CD4-positive, alpha-beta T cell (primary cell): ENCODE measurements around the gene SSH3. TPM values are rescaled to one million over a fixed set of nuclear protein-coding genes. Genes with fewer than 3 reads are reported as not detected.
A peak's percentile ranks its signal among the peaks of the same experiment; 100 is the strongest.

Experiments used
- ATAC-seq: fragments of 200-7000 bp; cut with Tn5 transposase; one replicate; pipeline ENCODE4 v1.10.0; 2022; ENCODE audit warnings: mild to moderate bottlenecking; ENCODE audit not compliant: poor library complexity
- CTCF ChIA-PET: fragments of 350-600 bp; sonication (Branson Sonifier 250); formaldehyde crosslinking; loops from one replicate; lab custom pipeline; 2021; ENCODE audit warnings: antibody characterized with exemption, inconsistent platforms; lab: Charles Lee
- POLR2A ChIA-PET: fragments of 350-600 bp; sonication (Branson Sonifier 250); formaldehyde crosslinking; loops from one replicate; lab custom pipeline; 2021; ENCODE audit warnings: antibody characterized with exemption, inconsistent platforms; lab: Charles Lee
- DNase-seq, 14 experiments: peaks; one replicate each; pipeline ENCODE4 v3.0.0-alpha.2; 2013 to 2020; ENCODE audit warnings: mixed read lengths in 2 of 14
- H3K27ac ChIP-seq, 2 donors: one replicate each; pipeline versions ENCODE4 v1.5.1 to v1.7.0; 2013; ENCODE audit warnings: low read length in 2 of 2, low read depth in 1 of 2, mild to moderate bottlenecking in 1 of 2
- H3K27me3 ChIP-seq, 2 experiments: 1 replicate in 1 of 2; 2 replicates in 1 of 2; pipeline versions ENCODE4 v1.6.1 to v1.7.0; 2013; ENCODE audit warnings: low read length in 2 of 2, control low read depth in 1 of 2, mild to moderate bottlenecking in 1 of 2, moderate library complexity in 1 of 2; ENCODE audit not compliant: insufficient read depth in 2 of 2, control insufficient read depth in 1 of 2
- H3K36me3 ChIP-seq: one replicate; pipeline ENCODE4 v1.6.1; 2013; ENCODE audit warnings: low read length, control low read depth; ENCODE audit not compliant: insufficient read depth
- H3K4me1 ChIP-seq: one replicate; pipeline ENCODE4 v1.6.1; 2013; ENCODE audit warnings: low read length, control low read depth; ENCODE audit not compliant: insufficient read depth
- H3K4me3 ChIP-seq: one replicate; pipeline ENCODE4 v1.5.1; 2013; ENCODE audit warnings: mild to moderate bottlenecking, low read length, moderate library complexity
- H3K9me3 ChIP-seq, 2 experiments: 1 replicate in 1 of 2; 2 replicates in 1 of 2; pipeline versions ENCODE4 v1.6.1 to v1.7.0; 2013; ENCODE audit warnings: low read length in 2 of 2, mild to moderate bottlenecking in 2 of 2, control low read depth in 1 of 2, moderate library complexity in 1 of 2; ENCODE audit not compliant: control insufficient read depth in 1 of 2, insufficient read depth in 1 of 2
- H3K27ac Mint-ChIP-seq: one replicate; pipeline ENCODE4 v1.8.0; 2020; ENCODE audit warnings: mixed read lengths
- H3K27me3 Mint-ChIP-seq: one replicate; pipeline ENCODE4 v1.8.0; 2021; ENCODE audit warnings: mixed read lengths
- H3K36me3 Mint-ChIP-seq: one replicate; pipeline ENCODE4 v1.8.0; 2021; ENCODE audit warnings: low read depth, mixed read lengths
- H3K4me1 Mint-ChIP-seq: one replicate; pipeline ENCODE4 v1.8.0; 2021; ENCODE audit warnings: low read depth, mixed read lengths
- H3K4me3 Mint-ChIP-seq: one replicate; pipeline ENCODE4 v1.8.0; 2020; ENCODE audit warnings: mild to moderate bottlenecking, mixed read lengths
- H3K9me3 Mint-ChIP-seq: one replicate; pipeline ENCODE4 v1.8.0; 2020; ENCODE audit warnings: mixed read lengths
- intact Hi-C, 2 experiments: fragments of 100-400 bp; cut with DNase I in 1 of 2; cut with micrococcal nuclease in 1 of 2; formaldehyde crosslinking; loops; one replicate each; pipeline versions ENCODE4 v1.15.1 to v1.9.0; 2023 to 2025; cut with DNase I, micrococcal nuclease
- total RNA-seq, 174 experiments: library from RNA in 2 of 174; stranded (reverse) in 2 of 174; gene quantifications; one replicate each; pipeline ENCODE4 v1.2.3 and lab custom pipeline; 2021 to 2026
- TF ChIP-seq, protein P1 (sequence below): fragments of 200-600 bp; IDR thresholded peaks from one replicate; pipeline ENCODE4 v1.8.0; 2022; ENCODE audit warnings: antibody characterized with exemption, mild to moderate bottlenecking

Gene SSH3
- total RNA-seq, 2 experiments from 2014 or later: 8.5 to 8.8 TPM

DNA sequence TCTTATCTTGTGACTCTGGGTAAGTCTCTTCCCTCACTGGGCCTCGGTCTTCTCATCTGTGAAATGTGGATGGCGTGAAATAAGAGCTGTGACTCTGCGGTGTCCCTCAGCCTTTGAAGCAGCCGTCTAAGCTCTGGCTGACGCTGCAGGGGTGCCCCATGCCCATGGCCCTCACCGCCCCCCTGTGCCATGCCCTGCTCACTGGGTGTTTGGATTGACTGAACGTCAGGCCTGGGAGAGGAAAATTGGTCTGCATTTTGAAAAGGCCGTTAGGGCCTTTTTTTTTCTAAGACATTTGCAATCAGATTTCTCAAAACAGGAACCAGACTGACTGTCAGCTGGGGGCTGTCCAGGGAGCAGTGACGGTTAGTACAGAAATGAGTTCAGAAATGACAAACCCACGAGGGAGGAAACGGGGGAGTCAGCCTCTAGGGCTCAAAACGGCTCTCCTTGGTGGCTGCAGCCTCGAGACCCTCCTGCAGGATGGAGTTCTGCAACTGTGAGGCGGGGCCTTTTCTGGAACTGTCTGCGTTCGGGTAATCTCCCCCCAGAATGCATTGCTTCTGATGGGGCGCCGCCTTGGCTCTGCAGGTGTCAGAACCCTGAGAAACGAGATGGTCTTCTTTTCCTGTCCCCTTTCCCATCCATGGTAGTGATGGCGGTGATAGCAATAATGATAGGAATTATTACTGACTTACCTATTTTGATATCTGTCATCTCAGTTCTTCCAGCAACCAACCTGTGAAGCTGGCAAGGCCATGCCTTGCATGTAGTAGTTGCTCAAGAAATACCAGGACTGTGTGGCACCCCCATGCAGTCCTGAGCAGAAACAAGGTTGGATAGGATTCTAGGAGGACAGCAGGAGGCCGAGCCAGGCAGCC lies 35.0 kb upstream of the SSH3 start:
- TF ChIP-seq, protein P1, sequence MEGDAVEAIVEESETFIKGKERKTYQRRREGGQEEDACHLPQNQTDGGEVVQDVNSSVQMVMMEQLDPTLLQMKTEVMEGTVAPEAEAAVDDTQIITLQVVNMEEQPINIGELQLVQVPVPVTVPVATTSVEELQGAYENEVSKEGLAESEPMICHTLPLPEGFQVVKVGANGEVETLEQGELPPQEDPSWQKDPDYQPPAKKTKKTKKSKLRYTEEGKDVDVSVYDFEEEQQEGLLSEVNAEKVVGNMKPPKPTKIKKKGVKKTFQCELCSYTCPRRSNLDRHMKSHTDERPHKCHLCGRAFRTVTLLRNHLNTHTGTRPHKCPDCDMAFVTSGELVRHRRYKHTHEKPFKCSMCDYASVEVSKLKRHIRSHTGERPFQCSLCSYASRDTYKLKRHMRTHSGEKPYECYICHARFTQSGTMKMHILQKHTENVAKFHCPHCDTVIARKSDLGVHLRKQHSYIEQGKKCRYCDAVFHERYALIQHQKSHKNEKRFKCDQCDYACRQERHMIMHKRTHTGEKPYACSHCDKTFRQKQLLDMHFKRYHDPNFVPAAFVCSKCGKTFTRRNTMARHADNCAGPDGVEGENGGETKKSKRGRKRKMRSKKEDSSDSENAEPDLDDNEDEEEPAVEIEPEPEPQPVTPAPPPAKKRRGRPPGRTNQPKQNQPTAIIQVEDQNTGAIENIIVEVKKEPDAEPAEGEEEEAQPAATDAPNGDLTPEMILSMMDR: no peak
- H3K36me3 Mint-ChIP-seq: peaks cover 56% of the 10 kb centered on the region

DNA sequence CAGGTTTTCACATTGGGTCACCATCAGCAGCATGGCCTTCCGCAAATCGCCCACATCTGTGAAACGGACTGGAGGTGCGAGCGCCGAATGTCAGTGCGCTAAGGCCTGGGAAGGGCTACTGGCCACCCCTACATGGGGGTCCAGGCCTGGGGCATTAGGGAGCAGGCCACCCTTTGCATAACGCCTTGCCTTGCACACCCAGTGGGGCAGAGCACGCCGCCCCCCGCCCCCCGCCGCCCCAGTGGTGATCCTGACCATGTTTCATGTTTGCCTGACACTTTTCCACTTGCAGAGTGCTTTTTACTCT lies 34.4 kb upstream of the SSH3 start:
- no peak for ATAC-seq
- TF ChIP-seq, protein P1: no peak
- Histone ChIP-seq H3K4me3 (peak overlapping the region; percentile 96), H3K36me3 (peaks cover 43% of the 10 kb centered on the region), H3K9me3 (no peaks in the 10 kb centered on the region), H3K27me3 (no peaks in the 10 kb centered on the region), H3K27ac (peak overlapping the region; percentile 69 to 90), H3K4me1 (peaks cover 75% of the 10 kb centered on the region)
- DNase-seq: peak in 1 of 14 experiments; percentile 4
- Mint-ChIP-seq H3K4me1 (peaks cover 79% of the 10 kb centered on the region), H3K27ac (peak overlapping the region; percentile 90), H3K36me3 (peaks cover 56% of the 10 kb centered on the region), H3K4me3 (peak overlapping the region; percentile 98), H3K9me3 (no peaks in the 10 kb centered on the region), H3K27me3 (no peaks in the 10 kb centered on the region)
- ChIA-PET CTCF (interaction anchor here (1.1 to 6.7 kb wide), 2 partner anchors 11 to 49 kb away, joined by 3 to 64 read pairs; no protein-coding TSS in a partner anchor), POLR2A (interaction anchor here (3.1 to 8.8 kb wide), 4 partner anchors 9 to 48 kb away, joined by 15 to 188 read pairs (median 52); partner anchors contain the start of gene ANKRD13D)
- intact Hi-C loops: loop anchor here in 1 of 2 experiments (1.0 kb wide), 2 partner anchors 8 to 19 kb away; no protein-coding TSS in a partner anchor

More for the DNA sequence above, 35.0 kb upstream of the SSH3 start:
- intact Hi-C loops: loop anchor here in 1 of 2 experiments (1.0 kb wide), 2 partner anchors 9 to 20 kb away; no protein-coding TSS in a partner anchor
- Histone ChIP-seq H3K4me1 (peaks cover 72% of the 10 kb centered on the region), H3K36me3 (peaks cover 38% of the 10 kb centered on the region), H3K9me3 (no peaks in the 10 kb centered on the region), H3K27ac (peak overlapping the region; percentile 69 to 90), H3K27me3 (no peaks in the 10 kb centered on the region), H3K4me3 (peak overlapping the region; percentile 96)
- H3K4me1 Mint-ChIP-seq: peaks cover 77% of the 10 kb centered on the region
- DNase-seq: peak in 11 of 14 experiments; percentile 53 to 81 (median 65)
- H3K27me3 Mint-ChIP-seq: no peaks in the 10 kb centered on the region
- POLR2A ChIA-PET: interaction anchor here (0.6 to 8.8 kb wide), 16 partner anchors 8 to 802 kb away, joined by 3 to 188 read pairs (median 8); partner anchors contain the start of genes ANKRD13D, PELI3, POLD4 and PPP1CA
- peak overlapping the region; percentile 90 for H3K27ac Mint-ChIP-seq
- H3K4me3 Mint-ChIP-seq: peak overlapping the region; percentile 98
- CTCF ChIA-PET: interaction anchor here (1.0 to 6.7 kb wide), 10 partner anchors 9 to 133 kb away, joined by 3 to 64 read pairs (median 4); partner anchors contain the start of genes ANKRD13D and PPP1CA
- peak; percentile 41 for ATAC-seq
- H3K9me3 Mint-ChIP-seq: no peaks in the 10 kb centered on the region

DNA sequence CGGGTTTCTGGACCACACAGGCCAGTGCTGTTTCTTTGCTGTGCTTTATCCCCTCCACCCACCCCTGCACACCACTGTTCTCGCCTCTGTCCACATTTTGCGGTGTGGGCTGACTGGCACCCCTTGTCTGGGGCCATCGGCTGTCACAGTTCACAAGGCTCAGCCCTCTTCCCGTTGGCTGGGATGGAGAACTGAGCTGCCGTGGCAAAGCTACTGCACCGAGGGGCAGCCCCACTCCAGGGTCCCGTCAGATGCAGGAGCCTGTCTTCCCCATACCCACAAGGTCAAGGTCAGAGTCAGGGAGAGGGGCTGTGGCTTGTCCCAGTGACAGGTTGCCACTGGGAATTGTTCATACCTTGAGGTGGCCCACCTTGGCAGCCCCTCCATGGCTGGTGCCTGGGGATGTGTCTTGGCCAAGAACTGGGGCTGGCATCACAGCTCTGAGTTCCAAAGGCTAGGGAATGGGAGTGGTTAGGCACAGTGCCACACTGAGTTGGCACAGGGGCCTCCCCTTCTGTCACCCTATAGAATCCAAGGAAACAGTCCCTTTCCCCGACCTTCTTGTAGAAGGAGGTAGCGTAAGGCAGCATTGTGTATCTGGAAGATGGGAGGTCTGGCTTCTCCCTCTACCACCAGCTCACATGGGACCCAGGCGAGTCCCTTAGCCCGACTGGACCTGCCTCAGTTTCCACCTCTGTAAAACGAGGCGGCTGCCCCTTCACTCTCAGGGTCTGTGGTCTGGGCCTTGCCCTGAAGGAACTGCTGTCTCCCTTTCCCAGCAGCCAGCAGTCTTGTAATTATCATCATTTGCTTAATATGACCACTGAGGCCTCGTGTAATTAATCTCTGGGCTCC lies 33.7 kb upstream of the SSH3 start:
- H3K27ac Mint-ChIP-seq: peak overlapping the region; percentile 90
- Histone ChIP-seq H3K27me3 (no peaks in the 10 kb centered on the region), H3K9me3 (no peaks in the 10 kb centered on the region), H3K27ac (peak overlapping the region; percentile 69 to 90), H3K36me3 (peaks cover 49% of the 10 kb centered on the region), H3K4me3 (peak overlapping the region; percentile 96), H3K4me1 (peaks cover 82% of the 10 kb centered on the region)
- POLR2A ChIA-PET: interaction anchor here (1.2 to 8.8 kb wide), 8 partner anchors 11 to 84 kb away, joined by 3 to 188 read pairs (median 19); partner anchors contain the start of genes ANKRD13D, POLD4 and SSH3
- intact Hi-C loops: no loop called here
- H3K27me3 Mint-ChIP-seq: no peaks in the 10 kb centered on the region
- CTCF ChIA-PET: interaction anchor here (0.7 to 6.7 kb wide), 5 partner anchors 10 to 113 kb away, joined by 3 to 64 read pairs (median 5); partner anchors contain the start of gene ANKRD13D
- DNase-seq (peak in 2 of 14 experiments; percentile 5 to 16), ATAC-seq (no peak)
- H3K36me3 Mint-ChIP-seq: peaks cover 62% of the 10 kb centered on the region
- TF ChIP-seq, protein P1: no peak
- no peaks in the 10 kb centered on the region for H3K9me3 Mint-ChIP-seq
- peak overlapping the region; percentile 98 for H3K4me3 Mint-ChIP-seq
- H3K4me1 Mint-ChIP-seq: peaks cover 78% of the 10 kb centered on the region
